Muscle layer of colon (tissue), 2 donors: ENCODE data around the gene FRK.
"Not testable (repeated sequence)": the region's sequence is repeated elsewhere in the genome, so short reads cannot be mapped to it uniquely, and the experiment has no call there.

Experiments used
- H3K27ac ChIP-seq: one replicate; pipeline ENCODE4 v1.7.0; 2013; ENCODE audit warnings: low read depth, mild to moderate bottlenecking, low read length, moderate library complexity
- H3K27me3 ChIP-seq, 2 donors: one replicate each; pipeline ENCODE4 v1.7.0; 2013; ENCODE audit warnings: low read length in 2 of 2, mild to moderate bottlenecking in 2 of 2; ENCODE audit not compliant: insufficient read depth in 2 of 2, control insufficient read depth in 1 of 2
- H3K36me3 ChIP-seq: one replicate; pipeline ENCODE4 v1.7.0; 2013; ENCODE audit warnings: mild to moderate bottlenecking, low read length; ENCODE audit not compliant: insufficient read depth
- H3K4me1 ChIP-seq: one replicate; pipeline ENCODE4 v1.7.0; 2013; ENCODE audit warnings: mild to moderate bottlenecking, low read length; ENCODE audit not compliant: insufficient read depth
- H3K4me3 ChIP-seq, 2 donors: one replicate each; pipeline ENCODE4 v1.7.0; 2013; ENCODE audit warnings: low read length in 2 of 2, low read depth in 1 of 2, mild to moderate bottlenecking in 1 of 2, moderate library complexity in 1 of 2
- H3K9ac ChIP-seq: one replicate; pipeline ENCODE4 v1.7.0; 2013; ENCODE audit warnings: low read length
- H3K9me3 ChIP-seq: one replicate; pipeline ENCODE4 v1.7.0; 2013; ENCODE audit warnings: mild to moderate bottlenecking, low read length
- donor health status: abdominal sarcoma.
- donor health status: Adenocarcinoma of cecum.

Gene FRK

GRCh38 chr6:115997990-115998585, 62.6 kb downstream of the FRK start:
- Histone ChIP-seq H3K27me3 (no peaks in the 10 kb centered on the region), H3K27ac (no peak overlapping the region), H3K36me3 (no peaks in the 10 kb centered on the region), H3K4me1 (no peaks in the 10 kb centered on the region), H3K4me3 (no peak overlapping the region), H3K9ac (no peak overlapping the region), H3K9me3 (no peaks in the 10 kb centered on the region)

GRCh38 chr6:115986026-115986425, 74.7 kb downstream of the FRK start:
- Histone ChIP-seq H3K9me3 (no peaks in the 10 kb centered on the region), H3K4me3 (no peak overlapping the region), H3K9ac (no peak overlapping the region), H3K27me3 (no peaks in the 10 kb centered on the region), H3K27ac (no peak overlapping the region), H3K36me3 (no peaks in the 10 kb centered on the region), H3K4me1 (no peaks in the 10 kb centered on the region)

- Histone ChIP-seq H3K36me3 (no peaks in the 10 kb centered on the region), H3K9ac (no peak overlapping the region), H3K9me3 (no peaks in the 10 kb centered on the region), H3K4me3 (no peak overlapping the region), H3K4me1 (no peaks in the 10 kb centered on the region), H3K27ac (no peak overlapping the region), H3K27me3 (no peaks in the 10 kb centered on the region)
Observed at GRCh38 chr6:115984809-115985208, 75.9 kb downstream of the FRK start.

GRCh38 chr6:115983998-115984397, 76.7 kb downstream of the FRK start:
- H3K27ac ChIP-seq: no peak overlapping the region
- H3K9ac ChIP-seq: no peak overlapping the region
- no peak overlapping the region for H3K4me3 ChIP-seq
- no peaks in the 10 kb centered on the region for H3K36me3 ChIP-seq
- H3K4me1 ChIP-seq: no peaks in the 10 kb centered on the region
- H3K9me3 ChIP-seq: no peaks in the 10 kb centered on the region
- no peaks in the 10 kb centered on the region for H3K27me3 ChIP-seq

GRCh38 chr6:115982453-115982852, 78.2 kb downstream of the FRK start:
- Histone ChIP-seq H3K9me3 (no peaks in the 10 kb centered on the region), H3K36me3 (no peaks in the 10 kb centered on the region), H3K27me3 (no peaks in the 10 kb centered on the region), H3K9ac (no peak overlapping the region), H3K4me3 (no peak overlapping the region), H3K4me1 (no peaks in the 10 kb centered on the region), H3K27ac (no peak overlapping the region)

- Histone ChIP-seq H3K9me3 (no peaks in the 10 kb centered on the region), H3K27ac (no peak overlapping the region), H3K36me3 (no peaks in the 10 kb centered on the region), H3K4me1 (no peaks in the 10 kb centered on the region), H3K9ac (no peak overlapping the region), H3K27me3 (no peaks in the 10 kb centered on the region), H3K4me3 (no peak overlapping the region)
Observed at GRCh38 chr6:115977220-115977619, 83.5 kb downstream of the FRK start.

- Histone ChIP-seq H3K9ac (no peak overlapping the region), H3K4me1 (no peaks in the 10 kb centered on the region), H3K9me3 (no peaks in the 10 kb centered on the region), H3K27me3 (no peaks in the 10 kb centered on the region), H3K27ac (no peak overlapping the region), H3K36me3 (no peaks in the 10 kb centered on the region), H3K4me3 (no peak overlapping the region)
Observed at GRCh38 chr6:115976321-115976870, 84.3 kb downstream of the FRK start.

- no peaks in the 10 kb centered on the region for H3K4me1 ChIP-seq
- no peak overlapping the region for H3K4me3 ChIP-seq
- no peaks in the 10 kb centered on the region for H3K27me3 ChIP-seq
- H3K36me3 ChIP-seq: no peaks in the 10 kb centered on the region
- H3K9ac ChIP-seq: no peak overlapping the region
- no peaks in the 10 kb centered on the region for H3K9me3 ChIP-seq
- H3K27ac ChIP-seq: no peak overlapping the region
Observed at GRCh38 chr6:115972679-115973078, 88.0 kb downstream of the FRK start.

GRCh38 chr6:115971785-115972184, 88.9 kb downstream of the FRK start:
- Histone ChIP-seq H3K9me3 (no peaks in the 10 kb centered on the region), H3K4me3 (no peak overlapping the region), H3K9ac (no peak overlapping the region), H3K4me1 (no peaks in the 10 kb centered on the region), H3K36me3 (no peaks in the 10 kb centered on the region), H3K27ac (no peak overlapping the region), H3K27me3 (no peaks in the 10 kb centered on the region)

- Histone ChIP-seq H3K4me1 (no peaks in the 10 kb centered on the region), H3K9me3 (no peaks in the 10 kb centered on the region), H3K27me3 (no peaks in the 10 kb centered on the region), H3K4me3 (no peak overlapping the region), H3K27ac (no peak overlapping the region), H3K36me3 (no peaks in the 10 kb centered on the region), H3K9ac (no peak overlapping the region)
Observed at GRCh38 chr6:115969930-115970273, 90.8 kb downstream of the FRK start.

GRCh38 chr6:115969207-115969929, 91.3 kb downstream of the FRK start:
- Histone ChIP-seq H3K9me3 (no peaks in the 10 kb centered on the region), H3K4me1 (no peaks in the 10 kb centered on the region), H3K9ac (no peak overlapping the region), H3K27me3 (no peaks in the 10 kb centered on the region), H3K27ac (no peak overlapping the region), H3K4me3 (no peak overlapping the region), H3K36me3 (no peaks in the 10 kb centered on the region)

- not testable (repeated sequence) for H3K9ac ChIP-seq, H3K36me3 ChIP-seq, H3K4me3 ChIP-seq, H3K27ac ChIP-seq, H3K27me3 ChIP-seq, H3K9me3 ChIP-seq, H3K4me1 ChIP-seq
Observed at GRCh38 chr6:115960286-115960685, 100.4 kb downstream of the FRK start.
